GM10248 (cell line): ENCODE results near the gene TTLL7.

Experiments used
- CTCF ChIA-PET: fragments of 300-600 bp; sonication (Branson Sonifier 250); formaldehyde crosslinking; extraction: SDS; loops from one replicate; lab custom pipeline; 2021; ENCODE audit warnings: antibody characterized with exemption; lab: Yijun Ruan, JAX
- POLR2A ChIA-PET: fragments of 350-650 bp; sonication (Branson Sonifier 250); formaldehyde crosslinking; extraction: SDS; loops from one replicate; lab custom pipeline; 2020; ENCODE audit warnings: antibody characterized with exemption; lab: Yijun Ruan, JAX
- DNase-seq: peaks from one replicate; pipeline ENCODE4 v3.0.0; 2012; ENCODE audit errors: extremely low spot score
- TF ChIP-seq, protein P1 (sequence below): IDR thresholded peaks from 2 replicates; pipeline ENCODE4 v1.5.1; 2012; ENCODE audit warnings: mild to moderate bottlenecking, low read depth; ENCODE audit errors: extremely low read depth, missing control alignments, control extremely low read depth

Gene TTLL7

DNA sequence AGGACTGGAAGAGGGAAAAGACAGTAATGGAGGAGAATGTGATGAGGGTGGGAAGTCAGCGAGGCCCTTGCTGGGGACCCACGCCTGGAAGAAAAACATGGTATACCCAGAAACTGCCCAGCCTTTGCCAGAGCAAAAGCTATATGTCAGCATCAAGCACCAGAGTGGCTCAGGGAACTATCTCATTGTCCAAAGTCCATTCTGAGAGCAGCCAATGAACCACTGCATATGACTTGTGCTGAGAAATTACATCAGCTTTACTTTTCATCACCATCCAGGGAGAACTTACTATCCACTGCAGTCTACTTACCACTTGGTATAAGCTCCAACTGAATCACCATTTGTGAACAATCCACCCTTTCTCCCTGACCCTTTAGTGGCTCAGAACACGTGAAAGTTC, 148.1 kb downstream of the TTLL7 start:
- TF ChIP-seq, protein P1, sequence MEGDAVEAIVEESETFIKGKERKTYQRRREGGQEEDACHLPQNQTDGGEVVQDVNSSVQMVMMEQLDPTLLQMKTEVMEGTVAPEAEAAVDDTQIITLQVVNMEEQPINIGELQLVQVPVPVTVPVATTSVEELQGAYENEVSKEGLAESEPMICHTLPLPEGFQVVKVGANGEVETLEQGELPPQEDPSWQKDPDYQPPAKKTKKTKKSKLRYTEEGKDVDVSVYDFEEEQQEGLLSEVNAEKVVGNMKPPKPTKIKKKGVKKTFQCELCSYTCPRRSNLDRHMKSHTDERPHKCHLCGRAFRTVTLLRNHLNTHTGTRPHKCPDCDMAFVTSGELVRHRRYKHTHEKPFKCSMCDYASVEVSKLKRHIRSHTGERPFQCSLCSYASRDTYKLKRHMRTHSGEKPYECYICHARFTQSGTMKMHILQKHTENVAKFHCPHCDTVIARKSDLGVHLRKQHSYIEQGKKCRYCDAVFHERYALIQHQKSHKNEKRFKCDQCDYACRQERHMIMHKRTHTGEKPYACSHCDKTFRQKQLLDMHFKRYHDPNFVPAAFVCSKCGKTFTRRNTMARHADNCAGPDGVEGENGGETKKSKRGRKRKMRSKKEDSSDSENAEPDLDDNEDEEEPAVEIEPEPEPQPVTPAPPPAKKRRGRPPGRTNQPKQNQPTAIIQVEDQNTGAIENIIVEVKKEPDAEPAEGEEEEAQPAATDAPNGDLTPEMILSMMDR, result no peak
- CTCF ChIA-PET, result interaction anchor here (0.7 to 3.9 kb wide), 3 partner anchors 9 to 11 kb away, joined by 3 to 21 read pairs (median 4); no protein-coding TSS in a partner anchor
- DNase-seq, result no peak
- POLR2A ChIA-PET, result no interaction called here

DNA sequence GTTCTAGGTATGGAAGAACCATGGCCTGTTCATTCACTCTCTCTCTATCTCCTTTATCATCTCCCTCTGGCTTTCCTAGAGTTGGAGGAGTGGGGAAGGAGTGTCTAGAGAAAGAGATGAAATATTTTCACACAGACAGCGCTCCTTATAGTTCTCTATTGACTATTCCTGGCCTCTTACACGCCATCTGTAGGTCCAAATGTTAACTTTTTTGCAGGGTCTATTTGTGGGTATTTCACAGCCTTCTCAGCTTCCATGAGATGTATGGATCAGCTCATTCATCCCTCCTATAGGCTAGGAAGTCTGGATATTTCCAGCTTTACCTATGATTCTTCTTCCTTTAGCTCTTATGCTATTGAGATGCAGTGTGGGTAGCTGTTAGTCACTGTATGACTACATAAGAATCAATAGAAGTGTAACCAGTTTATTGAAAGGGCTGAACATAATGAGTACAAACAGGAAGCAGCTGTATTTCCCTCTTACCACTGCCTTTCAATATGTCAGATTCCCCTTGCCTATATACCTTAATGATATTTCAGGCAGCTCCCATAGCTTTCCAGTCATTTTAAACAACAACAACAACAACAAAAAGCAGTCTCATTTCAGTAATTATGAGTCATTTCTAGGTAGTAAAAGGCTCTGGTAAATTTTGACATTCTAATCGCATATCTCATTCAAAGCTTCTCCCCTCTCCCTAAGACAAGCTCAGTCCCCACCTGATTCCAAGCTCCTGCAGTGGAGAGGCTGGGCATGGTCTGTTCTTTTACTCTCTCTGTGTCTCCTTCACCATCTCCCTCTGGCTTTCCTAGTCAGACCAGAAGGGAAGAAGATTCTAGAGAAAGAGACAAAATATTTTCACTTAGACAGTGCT, 149.5 kb downstream of the TTLL7 start:
- TF ChIP-seq, protein P1, result no peak
- ChIA-PET POLR2A (no interaction called here), CTCF (interaction anchor here (0.9 to 3.9 kb wide), 3 partner anchors 9 to 17 kb away, joined by 4 to 21 read pairs (median 4); no protein-coding TSS in a partner anchor)
- peak; percentile 13 for DNase-seq

DNA sequence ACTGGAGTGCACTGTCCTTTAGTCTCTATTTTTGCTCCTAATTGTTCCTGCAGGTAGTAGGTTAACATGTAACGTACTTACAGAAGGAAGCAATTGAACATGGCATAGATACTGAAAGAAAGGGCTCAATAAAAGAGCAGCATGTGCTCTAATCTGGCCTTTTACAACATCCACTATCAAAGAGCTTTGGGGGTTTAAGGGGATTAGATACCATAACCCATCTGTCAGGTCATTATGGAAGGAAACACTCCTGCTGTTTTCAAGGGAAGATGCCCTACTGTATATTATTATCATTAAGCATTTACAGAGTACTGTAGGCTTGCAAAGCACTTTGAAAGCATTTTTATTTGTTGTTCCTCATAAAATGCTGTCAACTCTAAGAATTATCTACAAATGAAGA, 152.8 kb downstream of the TTLL7 start:
- ChIA-PET POLR2A (no interaction called here), CTCF (interaction anchor here (1.1 kb wide), 1 partner anchor 14 kb away, joined by 4 read pairs; no protein-coding TSS in a partner anchor)
- DNase-seq, result no peak
- TF ChIP-seq, protein P1, result no peak

DNA sequence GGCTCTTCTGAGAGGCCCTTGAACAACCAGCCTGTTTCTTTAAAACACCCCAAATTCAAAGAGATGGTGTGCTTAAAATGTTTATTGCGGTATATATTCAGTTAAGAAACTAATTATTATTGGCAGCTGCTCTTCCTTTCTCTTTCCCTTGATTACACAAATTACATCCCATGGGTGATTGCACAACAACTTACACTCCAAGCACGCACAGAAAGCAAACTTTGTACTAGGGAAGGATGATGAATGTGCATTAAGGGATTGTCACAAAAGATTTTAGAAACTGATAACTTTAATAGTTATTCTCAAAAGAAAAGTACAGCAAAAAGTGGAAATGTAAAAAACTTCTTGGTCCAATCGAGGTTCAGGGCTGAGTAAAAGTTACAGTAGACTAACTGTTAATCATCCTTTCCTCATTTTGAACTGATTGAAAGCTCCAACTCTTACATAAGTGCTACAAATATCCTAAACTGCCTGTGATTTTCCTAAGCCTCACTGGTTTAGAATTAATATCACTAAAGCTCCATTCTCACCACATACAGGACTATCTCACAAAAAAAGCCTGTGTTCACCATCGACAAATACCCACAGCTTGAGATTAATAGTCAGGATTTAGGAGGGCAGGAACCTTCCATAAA, 153.4 kb downstream of the TTLL7 start:
- DNase-seq, result no peak
- TF ChIP-seq, protein P1, result no peak
- ChIA-PET POLR2A (no interaction called here), CTCF (no interaction called here)

DNA sequence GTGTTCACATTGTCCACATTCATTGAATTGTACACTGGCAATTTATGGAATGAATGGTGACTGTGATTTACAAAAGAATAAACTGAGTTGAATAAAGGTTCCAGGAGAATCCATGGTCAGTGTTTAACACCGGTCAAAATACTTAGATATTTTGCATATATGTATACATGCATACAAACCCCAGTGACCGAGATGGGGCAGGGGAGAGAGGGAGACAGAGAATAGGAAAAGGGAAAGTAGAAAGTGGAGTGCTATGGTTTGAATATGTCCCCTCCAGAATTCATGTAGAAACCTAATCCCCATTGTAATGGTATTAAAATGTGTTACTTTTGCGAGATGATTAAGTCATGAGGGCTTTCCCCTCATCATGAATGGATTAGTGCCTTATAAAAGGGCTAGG, 154.4 kb downstream of the TTLL7 start:
- ChIA-PET CTCF (no interaction called here), POLR2A (no interaction called here)
- TF ChIP-seq, protein P1, result no peak
- DNase-seq, result no peak

DNA sequence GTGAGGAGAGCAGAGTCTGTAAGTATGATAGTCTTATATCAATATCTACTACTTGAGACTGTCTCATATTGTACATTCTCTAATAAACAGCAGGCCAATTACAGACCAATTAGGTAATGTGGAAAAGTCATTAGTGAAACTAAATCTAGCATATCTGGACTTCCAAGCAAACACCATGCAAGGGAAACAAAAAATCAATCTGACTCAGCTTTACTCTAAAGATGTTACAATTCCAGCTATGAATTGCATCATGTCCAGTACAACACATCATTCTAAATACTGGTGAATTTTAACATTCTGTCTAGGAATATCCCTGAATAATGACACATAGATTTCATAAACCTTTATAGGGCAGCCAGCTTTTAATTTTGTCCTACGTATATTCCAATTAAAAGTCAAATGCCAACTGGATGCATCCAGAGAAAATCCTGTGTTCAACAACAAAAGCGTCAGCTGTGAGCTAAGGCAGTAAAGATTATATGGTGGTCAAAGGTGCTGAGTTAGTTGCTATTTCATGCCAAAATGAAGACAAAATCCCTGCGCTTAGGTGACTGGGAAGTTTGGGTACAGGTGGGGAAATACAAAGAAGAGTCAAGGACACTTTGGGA, 159.3 kb downstream of the TTLL7 start:
- ChIA-PET POLR2A (no interaction called here), CTCF (interaction anchor here (1.2 to 1.7 kb wide), 4 partner anchors 8 to 19 kb away, joined by 3 to 4 read pairs (median 3); no protein-coding TSS in a partner anchor)
- DNase-seq, result no peak
- TF ChIP-seq, protein P1, result no peak
